OCI-LY3 (cell line): ENCODE results near the gene PDK2.

Source experiments
- H2AFZ ChIP-seq: fragments of 200-600, 300-600 bp; shearing (Covaris generic); 2 replicates; pipeline ENCODE4 v1.6.0; 2014; ENCODE audit warnings: antibody characterized with exemption, low read depth, low read length
- H3K27ac ChIP-seq: fragments of 200-600, 300-600 bp; sonication (generic); 2 replicates; pipeline ENCODE4 v1.5.1; 2014; ENCODE audit warnings: mild to moderate bottlenecking, low read length, moderate library complexity, mixed read lengths
- H3K27me3 ChIP-seq: fragments of 200-600, 300-600 bp; sonication (generic); 2 replicates; pipeline ENCODE4 v1.6.1; 2014; ENCODE audit warnings: low read depth, low read length, mixed read lengths
- H3K36me3 ChIP-seq: fragments of 200-600, 300-600 bp; sonication (generic); replicated peaks from 2 replicates; pipeline ENCODE3; 2014; ENCODE audit warnings: low read depth, low read length, mixed read lengths
- H3K4me1 ChIP-seq: fragments of 300-600, 200-600 bp; sonication (generic); 2 replicates; pipeline ENCODE4 v1.6.1; 2014; ENCODE audit warnings: low read length, mixed read lengths
- H3K4me2 ChIP-seq: fragments of 200-600, 300-600 bp; sonication (generic); 2 replicates; pipeline ENCODE4 v1.6.1; 2014; ENCODE audit warnings: low read length, mixed read lengths
- H3K4me3 ChIP-seq: fragments of 300-600, 200-600 bp; sonication (generic); 2 replicates; pipeline ENCODE4 v1.5.1; 2014; ENCODE audit warnings: antibody characterized with exemption, mild to moderate bottlenecking, low read length, moderate library complexity
- H3K79me2 ChIP-seq: fragments of 300-600, 200-600 bp; shearing (Covaris generic); 2 replicates; pipeline ENCODE4 v1.6.1; 2014; ENCODE audit warnings: mild to moderate bottlenecking, low read length, mixed read lengths
- H3K9ac ChIP-seq: fragments of 300-600, 200-600 bp; shearing (Covaris generic); 2 replicates; pipeline ENCODE4 v1.6.0; 2014; ENCODE audit warnings: mild to moderate bottlenecking, low read length, moderate library complexity
- H3K9me3 ChIP-seq: fragments of 200-600, 300-600 bp; shearing (Covaris generic); 2 replicates; pipeline ENCODE4 v1.6.1; 2014; ENCODE audit warnings: low read length, mixed read lengths; ENCODE audit not compliant: insufficient read depth
- H4K20me1 ChIP-seq: fragments of 200-600, 300-600 bp; sonication (generic); 2 replicates; pipeline ENCODE4 v1.6.1; 2016; ENCODE audit warnings: low read length, mixed read lengths; ENCODE audit not compliant: insufficient read depth
- EZH2phosphoT487 ChIP-seq: fragments of 200-600 bp; shearing (Covaris generic); IDR thresholded peaks from 2 replicates; pipeline ENCODE4 v1.6.1; 2018; ENCODE audit warnings: antibody characterized with exemption, mixed run types, low read depth
- TF ChIP-seq, protein P1 (sequence below): fragments of 200-600, 300-600 bp; sonication (generic); IDR thresholded peaks from 2 replicates; pipeline ENCODE4 v1.5.1; 2014; ENCODE audit warnings: antibody characterized with exemption, low read length, low read depth

PDK2 gene

DNA sequence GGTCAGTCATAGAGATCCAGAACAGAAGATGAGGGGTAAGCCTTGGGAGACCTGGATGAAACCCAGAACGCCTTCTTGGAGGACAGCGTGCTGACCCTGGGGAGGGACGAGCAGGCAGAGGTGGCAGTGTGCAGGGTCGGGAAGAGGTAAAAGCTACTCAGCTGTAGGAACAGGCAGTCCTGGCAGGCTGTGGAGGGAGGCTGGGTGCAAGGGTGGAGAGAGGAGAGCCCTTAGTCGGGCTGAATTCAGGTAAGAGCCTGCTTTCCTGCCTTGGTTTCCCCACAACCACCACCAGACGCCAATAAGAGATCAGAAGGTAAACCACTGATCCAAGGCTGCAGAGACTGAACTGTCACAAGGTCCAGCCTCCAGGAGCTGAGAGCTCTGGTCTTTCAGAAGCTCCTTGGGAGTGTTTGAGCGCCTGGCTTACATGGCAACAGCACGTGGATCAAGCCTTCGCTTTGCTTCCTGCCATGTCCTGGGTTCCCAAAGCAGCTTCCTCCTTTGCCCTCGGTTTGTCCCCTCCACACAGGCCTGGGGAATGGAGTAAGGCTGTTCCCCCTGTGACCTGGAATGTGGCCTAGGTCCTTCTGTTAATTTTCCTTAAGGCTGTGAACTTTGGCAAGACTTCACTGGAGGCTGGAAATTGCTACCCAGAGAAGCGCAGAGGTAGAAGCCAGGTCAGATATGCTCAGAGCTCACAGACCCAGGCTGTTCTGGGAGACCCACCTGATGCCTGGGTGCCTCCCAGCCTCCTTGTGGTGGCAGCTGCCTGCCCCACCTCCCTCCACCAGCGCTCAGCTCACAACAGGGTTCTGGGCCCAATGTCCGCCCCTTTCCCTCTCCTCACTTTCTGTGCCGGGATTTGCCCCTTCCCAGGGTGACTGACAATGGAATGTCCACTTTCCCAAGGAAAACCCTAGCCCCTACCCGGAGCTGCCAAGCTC is 3.9 kb upstream of the PDK2 start:
- H3K9ac ChIP-seq = no peak overlapping the region
- H3K27ac ChIP-seq = no peak overlapping the region

DNA sequence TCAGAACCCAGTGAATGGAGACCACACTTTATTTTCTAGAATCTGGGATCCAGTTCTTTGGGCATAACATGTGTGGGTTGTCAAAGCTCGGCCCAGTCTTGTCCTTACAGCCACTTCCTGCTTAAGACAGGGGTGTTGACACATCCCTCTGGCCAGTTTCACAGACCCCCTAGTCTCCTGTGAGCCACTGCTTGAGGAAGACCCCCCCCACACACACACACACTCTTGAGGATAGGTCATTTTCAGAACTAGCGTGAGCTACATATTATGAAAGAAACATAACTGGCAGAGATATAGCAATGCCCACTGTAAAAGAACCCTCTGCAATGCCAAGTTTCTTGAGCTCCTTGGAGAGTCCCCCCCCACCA is 3.2 kb upstream of the PDK2 start:
- Histone ChIP-seq H3K36me3 (no peaks in the 10 kb centered on the region), H3K4me1 (peaks cover 13% of the 10 kb centered on the region), H3K9me3 (no peaks in the 10 kb centered on the region), H4K20me1 (no peaks in the 10 kb centered on the region), H3K9ac (no peak overlapping the region), H3K79me2 (peaks cover 8% of the 10 kb centered on the region; the same call in 1 of the 2 replicates), H2AFZ (no peak overlapping the region), H3K27ac (no peak overlapping the region), H3K4me3 (no peak overlapping the region), H3K4me2 (no peak overlapping the region), H3K27me3 (no peaks in the 10 kb centered on the region)
- no peak for TF ChIP-seq EZH2phosphoT487
- TF ChIP-seq, protein P1, sequence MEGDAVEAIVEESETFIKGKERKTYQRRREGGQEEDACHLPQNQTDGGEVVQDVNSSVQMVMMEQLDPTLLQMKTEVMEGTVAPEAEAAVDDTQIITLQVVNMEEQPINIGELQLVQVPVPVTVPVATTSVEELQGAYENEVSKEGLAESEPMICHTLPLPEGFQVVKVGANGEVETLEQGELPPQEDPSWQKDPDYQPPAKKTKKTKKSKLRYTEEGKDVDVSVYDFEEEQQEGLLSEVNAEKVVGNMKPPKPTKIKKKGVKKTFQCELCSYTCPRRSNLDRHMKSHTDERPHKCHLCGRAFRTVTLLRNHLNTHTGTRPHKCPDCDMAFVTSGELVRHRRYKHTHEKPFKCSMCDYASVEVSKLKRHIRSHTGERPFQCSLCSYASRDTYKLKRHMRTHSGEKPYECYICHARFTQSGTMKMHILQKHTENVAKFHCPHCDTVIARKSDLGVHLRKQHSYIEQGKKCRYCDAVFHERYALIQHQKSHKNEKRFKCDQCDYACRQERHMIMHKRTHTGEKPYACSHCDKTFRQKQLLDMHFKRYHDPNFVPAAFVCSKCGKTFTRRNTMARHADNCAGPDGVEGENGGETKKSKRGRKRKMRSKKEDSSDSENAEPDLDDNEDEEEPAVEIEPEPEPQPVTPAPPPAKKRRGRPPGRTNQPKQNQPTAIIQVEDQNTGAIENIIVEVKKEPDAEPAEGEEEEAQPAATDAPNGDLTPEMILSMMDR = no peak

More for the DNA sequence above, 3.9 kb upstream of the PDK2 start:
- no peaks in the 10 kb centered on the region for H3K36me3 ChIP-seq
- no peak overlapping the region for H3K4me3 ChIP-seq
- H3K27me3 ChIP-seq = no peaks in the 10 kb centered on the region
- no peaks in the 10 kb centered on the region for H3K9me3 ChIP-seq
- H3K4me1 ChIP-seq = peaks cover 11% of the 10 kb centered on the region
- TF ChIP-seq, protein P1 = no peak
- TF ChIP-seq EZH2phosphoT487 = no peak
- peaks cover 8% of the 10 kb centered on the region; the same call in 1 of the 2 replicates for H3K79me2 ChIP-seq
- H3K4me2 ChIP-seq = no peak overlapping the region
- no peak overlapping the region for H2AFZ ChIP-seq
- H4K20me1 ChIP-seq = no peaks in the 10 kb centered on the region

DNA sequence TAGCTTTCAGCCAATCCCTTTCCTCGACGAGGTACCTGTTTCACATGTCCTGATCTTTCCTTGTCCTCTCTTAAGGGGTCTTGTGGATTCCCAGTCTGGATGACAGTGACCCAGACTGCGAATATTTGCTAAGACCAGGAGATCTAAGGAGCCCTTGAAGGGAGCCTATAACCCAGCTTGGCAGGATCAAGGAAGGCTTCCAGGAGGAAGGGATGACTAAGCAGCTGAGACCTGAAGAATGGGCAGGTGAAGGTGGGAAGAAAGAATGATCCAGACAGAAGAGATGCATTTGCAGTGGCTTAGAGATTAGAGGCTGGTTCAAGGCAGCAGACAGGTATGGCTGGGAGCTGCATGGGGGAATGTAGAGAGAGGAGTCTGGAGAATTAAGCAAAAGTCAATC is 1.9 kb upstream of the PDK2 start:
- Histone ChIP-seq H3K4me2 (no peak overlapping the region), H3K36me3 (no peaks in the 10 kb centered on the region), H3K27ac (no peak overlapping the region), H3K27me3 (no peaks in the 10 kb centered on the region), H2AFZ (no peak overlapping the region), H3K9me3 (no peaks in the 10 kb centered on the region), H3K79me2 (peaks cover 8% of the 10 kb centered on the region; the same call in 1 of the 2 replicates), H4K20me1 (no peaks in the 10 kb centered on the region), H3K4me1 (peaks cover 13% of the 10 kb centered on the region), H3K9ac (no peak overlapping the region), H3K4me3 (no peak overlapping the region)
- no peak for TF ChIP-seq EZH2phosphoT487
- TF ChIP-seq, protein P1 = no peak

DNA sequence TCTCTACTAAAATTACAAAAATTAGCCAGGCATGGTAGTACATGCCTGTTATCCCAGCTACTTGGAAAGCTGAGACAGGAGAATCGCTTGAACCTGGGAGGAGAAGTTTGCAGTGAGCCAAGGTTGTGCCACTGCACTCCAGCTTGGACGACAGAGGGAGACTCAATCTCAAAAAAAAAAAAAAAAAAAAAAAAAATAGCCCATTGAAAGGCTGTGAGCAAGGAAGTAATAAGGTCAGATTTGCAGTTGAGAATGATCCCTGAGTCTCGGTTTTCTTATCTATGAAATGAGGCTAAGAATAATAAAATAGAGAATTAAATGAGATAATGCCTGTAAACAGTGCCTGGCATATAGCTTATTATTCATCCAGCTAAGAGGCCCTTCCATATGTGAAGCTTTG is 1.3 kb upstream of the PDK2 start:
- H3K4me2 ChIP-seq = peak overlapping the region; percentile 98; the same call in 1 of the 2 replicates
- TF ChIP-seq, protein P1 = no peak
- no peak for TF ChIP-seq EZH2phosphoT487
- H3K79me2 ChIP-seq = peaks cover 8% of the 10 kb centered on the region; the same call in 1 of the 2 replicates
- no peaks in the 10 kb centered on the region for H3K9me3 ChIP-seq
- no peaks in the 10 kb centered on the region for H3K27me3 ChIP-seq
- no peak overlapping the region for H2AFZ ChIP-seq
- H4K20me1 ChIP-seq = no peaks in the 10 kb centered on the region
- H3K36me3 ChIP-seq = no peaks in the 10 kb centered on the region
- peaks cover 13% of the 10 kb centered on the region for H3K4me1 ChIP-seq
- no peak overlapping the region for H3K9ac ChIP-seq
- H3K4me3 ChIP-seq = no peak overlapping the region
- no peak overlapping the region for H3K27ac ChIP-seq
